Medulla oblongata (tissue), 1 donor: ENCODE results near the gene ARF1.

Experiments
- DNase-seq: peaks from one replicate; pipeline ENCODE4 v3.0.0-alpha.2; 2015; ENCODE audit errors: extremely low spot score

Gene ARF1

GRCh38 chr1:228087771-228088251, 5.3 kb downstream of the ARF1 start:
- DNase-seq = no peak

DNA sequence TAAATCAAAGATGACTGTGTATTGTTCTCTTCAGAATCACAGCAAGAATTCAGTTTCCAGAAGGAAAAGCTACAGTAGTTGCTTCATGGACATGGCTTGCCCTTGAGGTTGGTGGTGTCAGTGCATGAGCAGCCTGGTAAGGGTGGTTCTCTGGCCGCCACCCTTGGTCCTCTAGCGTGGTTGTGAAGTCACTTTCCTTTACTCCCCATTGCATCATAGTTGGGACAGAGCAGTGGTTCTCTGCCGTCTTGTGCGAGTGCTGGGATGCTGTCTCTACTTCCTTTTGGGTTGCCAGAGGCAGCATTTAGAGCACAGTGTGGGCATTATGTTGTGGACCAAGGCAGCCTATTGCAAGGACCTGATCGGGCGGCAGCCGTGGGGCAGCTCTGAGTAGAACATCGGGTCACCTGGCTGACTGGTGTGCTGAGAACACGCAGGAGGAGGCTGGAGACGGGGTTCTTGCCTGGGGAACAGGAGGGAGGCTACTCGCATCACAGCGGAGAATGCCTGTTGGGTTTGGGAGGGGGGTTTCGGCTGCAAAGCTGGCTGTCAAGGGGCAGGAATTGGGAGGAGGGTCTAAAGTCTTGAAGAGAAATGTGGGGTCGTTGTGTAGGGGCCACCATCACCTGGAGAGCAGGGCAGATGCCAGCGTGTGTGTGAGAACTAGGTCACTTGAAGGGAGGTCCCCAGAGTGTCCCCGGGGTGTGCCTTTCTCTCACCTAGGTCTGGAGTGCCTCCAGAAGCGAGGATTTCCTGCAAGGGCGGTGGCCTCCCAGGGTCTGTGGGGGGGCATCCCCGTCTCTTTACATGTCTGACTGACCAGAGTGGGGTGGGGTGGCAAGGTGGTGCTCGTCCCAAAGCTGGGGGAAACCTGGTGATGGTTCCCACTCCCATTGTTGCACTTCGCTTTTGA, 6.3 kb downstream of the ARF1 start:
- no peak for DNase-seq

DNA sequence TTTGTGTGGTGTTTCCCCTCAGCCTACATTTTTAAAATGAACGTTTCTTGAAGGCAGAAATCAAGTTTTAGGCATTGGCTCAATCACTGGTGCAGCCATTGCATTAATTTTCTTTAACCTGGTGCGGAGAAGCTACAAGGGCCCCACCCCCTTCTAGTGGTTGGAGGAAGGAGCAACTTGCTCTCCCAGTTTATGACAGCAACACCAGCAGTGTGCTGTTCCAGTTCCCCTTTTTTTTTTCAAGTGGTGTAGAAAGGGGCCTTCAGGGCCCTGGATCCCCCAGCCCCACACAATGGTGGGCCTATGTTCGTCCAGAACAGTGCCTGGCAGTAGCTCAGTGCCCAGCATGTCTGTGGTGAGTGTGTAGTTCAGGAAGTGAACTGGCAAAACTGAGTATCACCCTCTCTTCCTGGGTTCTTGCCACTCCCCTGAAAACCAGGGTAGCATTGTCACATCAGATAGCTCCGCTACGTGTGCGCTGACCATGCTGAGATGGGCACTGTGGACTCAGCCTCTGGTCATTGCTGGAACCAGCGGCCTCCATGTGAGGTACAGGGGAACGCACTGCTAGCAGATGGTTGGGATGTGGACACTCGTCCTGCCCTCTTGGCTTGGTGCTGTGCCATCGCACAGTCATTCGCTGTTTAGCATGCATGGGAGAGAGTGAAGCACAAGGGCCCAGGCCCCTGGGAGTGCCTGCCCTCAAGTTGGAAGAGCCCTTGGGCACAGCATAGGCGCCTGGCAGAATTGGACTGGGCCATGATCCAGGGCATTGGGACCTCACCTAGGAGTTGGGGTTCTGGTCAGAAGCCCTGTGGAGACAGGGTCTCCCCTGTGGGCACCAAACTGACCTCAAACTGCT, 7.2 kb downstream of the ARF1 start:
- DNase-seq = no peak

DNA sequence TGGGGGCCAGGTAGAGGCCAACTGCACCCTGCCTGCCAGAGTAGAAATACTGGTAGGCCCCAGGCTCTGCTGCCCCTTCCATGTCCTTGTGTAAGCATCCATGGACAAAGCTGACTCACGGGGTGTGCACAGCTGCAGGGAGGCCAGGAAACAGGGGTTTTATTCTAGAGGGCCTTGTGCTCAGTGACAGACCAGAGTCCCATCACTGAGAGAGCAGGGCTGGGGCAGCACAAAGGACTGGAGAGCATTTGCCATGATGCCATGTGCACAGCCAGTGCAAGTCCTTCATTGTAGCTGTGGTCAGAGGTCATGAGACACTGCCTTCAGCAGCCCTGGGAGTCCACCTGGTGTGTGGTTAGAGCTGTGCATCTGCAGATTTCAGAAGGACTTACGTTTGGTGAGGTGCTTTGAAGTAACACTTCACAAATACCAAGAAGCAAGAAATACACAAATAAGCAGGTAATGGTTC, 8.1 kb downstream of the ARF1 start:
- peak; percentile 40 for DNase-seq

GRCh38 chr1:228091084-228091483, 8.6 kb downstream of the ARF1 start:
- DNase-seq = no peak

GRCh38 chr1:228092342-228093049, 10.0 kb downstream of the ARF1 start:
- no peak for DNase-seq

- DNase-seq = no peak
Observed at GRCh38 chr1:228093050-228093906, 10.8 kb downstream of the ARF1 start.

DNA sequence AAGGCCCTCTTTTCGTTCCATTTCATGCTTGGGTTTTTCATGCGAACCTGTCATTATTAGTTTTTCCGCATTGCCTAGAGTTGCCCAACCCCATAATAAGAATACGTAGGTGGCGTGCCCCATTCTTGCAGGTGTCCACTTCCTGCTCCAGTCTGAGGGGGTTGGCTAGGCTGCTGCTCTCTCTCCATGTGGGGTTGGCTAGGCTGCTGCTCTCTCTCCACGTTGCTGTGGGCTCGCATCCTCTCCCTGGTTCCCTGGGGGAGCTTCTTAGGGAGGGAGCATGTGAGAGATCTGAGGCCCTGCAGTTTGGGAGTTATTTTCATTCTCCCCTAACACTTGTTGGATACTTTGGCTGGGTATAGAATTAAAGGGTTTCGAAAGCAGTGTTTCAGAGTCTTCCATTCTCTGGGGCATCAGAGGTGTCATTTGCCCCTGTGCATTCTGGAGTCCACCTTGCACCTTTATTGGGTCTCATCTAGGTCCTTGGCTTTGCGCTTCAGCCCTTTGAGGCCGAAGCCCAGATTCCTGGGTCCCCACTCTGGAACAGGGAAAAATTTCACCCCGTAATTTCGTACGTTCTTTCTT, 12.0 kb downstream of the ARF1 start:
- DNase-seq = no peak

DNA sequence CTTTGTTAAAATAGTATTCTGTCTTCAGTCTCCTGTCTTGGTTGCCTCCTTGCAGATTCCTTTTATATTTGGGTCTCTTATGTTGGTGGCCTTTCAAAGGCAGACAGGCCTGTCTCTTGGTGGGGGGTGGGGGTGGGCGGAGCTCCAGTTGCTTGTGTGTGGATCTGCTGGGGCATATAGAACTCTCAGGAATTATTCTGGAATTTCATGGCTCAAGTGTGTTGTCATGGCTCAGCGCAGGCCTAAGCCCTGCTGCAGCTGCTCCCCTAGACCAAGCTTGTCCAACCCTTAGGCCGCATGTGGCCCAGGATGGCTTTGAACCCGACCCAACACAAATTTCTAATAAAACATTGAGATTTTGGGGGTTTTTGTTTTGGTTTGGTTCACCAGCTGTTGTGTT, 12.7 kb downstream of the ARF1 start:
- DNase-seq = no peak

DNA sequence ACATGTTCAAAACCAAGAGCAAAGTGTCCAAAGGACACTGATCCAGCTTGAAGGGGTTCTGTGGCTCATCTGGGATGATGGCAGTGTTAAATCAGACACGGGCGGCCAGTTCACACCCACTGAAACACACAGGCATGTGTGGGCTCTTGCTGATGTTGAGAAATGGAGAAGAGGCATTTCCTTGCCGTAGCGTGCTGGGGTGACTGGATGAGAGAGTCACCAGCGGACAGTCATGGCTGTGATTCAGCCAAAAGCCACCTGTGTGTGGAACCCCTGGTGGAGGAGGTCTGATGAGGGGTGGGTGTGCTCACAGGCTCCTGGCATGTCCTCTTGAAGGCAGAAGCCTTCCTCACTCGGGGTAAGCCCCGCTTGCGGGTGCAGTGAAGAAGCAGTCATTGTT, 13.4 kb downstream of the ARF1 start:
- no peak for DNase-seq

- no peak for DNase-seq
Observed at GRCh38 chr1:228096416-228097332, 14.2 kb downstream of the ARF1 start.

- no peak for DNase-seq
Observed at GRCh38 chr1:228097333-228098081, 15.0 kb downstream of the ARF1 start.

DNA sequence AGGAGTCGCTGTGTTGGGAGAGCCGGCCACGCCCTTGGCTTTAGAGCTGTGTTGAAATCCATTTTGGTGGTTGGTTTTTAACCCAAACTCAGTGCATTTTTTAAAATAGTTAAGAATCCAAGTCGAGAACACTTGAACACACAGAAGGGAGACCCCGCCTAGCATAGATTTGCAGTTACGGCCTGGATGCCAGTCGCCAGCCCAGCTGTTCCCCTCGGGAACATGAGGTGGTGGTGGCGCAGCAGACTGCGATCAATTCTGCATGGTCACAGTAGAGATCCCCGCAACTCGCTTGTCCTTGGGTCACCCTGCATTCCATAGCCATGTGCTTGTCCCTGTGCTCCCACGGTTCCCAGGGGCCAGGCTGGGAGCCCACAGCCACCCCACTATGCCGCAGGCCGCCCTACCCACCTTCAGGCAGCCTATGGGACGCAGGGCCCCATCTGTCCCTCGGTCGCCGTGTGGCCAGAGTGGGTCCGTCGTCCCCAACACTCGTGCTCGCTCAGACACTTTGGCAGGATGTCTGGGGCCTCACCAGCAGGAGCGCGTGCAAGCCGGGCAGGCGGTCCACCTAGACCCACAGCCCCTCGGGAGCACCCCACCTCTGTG, 15.9 kb downstream of the ARF1 start:
- no peak for DNase-seq

GRCh38 chr1:228099331-228099732, 16.8 kb downstream of the ARF1 start:
- no peak for DNase-seq

- no peak for DNase-seq
Observed at GRCh38 chr1:228100822-228101613, 18.5 kb downstream of the ARF1 start.

DNA sequence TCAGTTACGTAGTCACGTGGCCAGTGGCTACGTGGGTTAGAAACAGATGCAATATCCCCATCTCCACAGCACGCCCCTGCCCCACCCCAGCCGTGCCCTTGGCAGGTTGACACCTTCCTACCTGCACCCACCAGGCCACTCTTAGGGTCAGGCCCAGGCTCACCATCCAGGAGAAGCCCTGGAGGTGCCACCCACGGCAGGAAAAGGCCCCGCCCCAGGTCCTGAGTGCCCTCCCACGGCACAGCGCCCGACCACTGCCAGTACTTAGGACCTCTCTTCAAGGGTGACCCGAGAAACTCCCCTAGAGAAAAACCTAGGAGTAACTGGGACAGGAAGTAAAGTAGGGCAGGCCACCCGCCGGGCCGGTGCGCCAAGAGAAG, 19.1 kb downstream of the ARF1 start:
- DNase-seq = no peak

GRCh38 chr1:228101994-228102790, 19.7 kb downstream of the ARF1 start:
- DNase-seq = no peak
